ENCODE data around the gene BTNL8.

The BTNL8 gene, protein sequence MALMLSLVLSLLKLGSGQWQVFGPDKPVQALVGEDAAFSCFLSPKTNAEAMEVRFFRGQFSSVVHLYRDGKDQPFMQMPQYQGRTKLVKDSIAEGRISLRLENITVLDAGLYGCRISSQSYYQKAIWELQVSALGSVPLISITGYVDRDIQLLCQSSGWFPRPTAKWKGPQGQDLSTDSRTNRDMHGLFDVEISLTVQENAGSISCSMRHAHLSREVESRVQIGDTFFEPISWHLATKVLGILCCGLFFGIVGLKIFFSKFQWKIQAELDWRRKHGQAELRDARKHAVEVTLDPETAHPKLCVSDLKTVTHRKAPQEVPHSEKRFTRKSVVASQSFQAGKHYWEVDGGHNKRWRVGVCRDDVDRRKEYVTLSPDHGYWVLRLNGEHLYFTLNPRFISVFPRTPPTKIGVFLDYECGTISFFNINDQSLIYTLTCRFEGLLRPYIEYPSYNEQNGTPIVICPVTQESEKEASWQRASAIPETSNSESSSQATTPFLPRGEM

GRCh38 chr5:180898621-180899246 is at the start of gene BTNL8:
TSS of gene BTNL8 (plus strand) at chr5:180899159. CDS start at chr5:180899311, 152 bp downstream.
- no peak for DNase-seq (ENCODE audit: extremely low read depth in 1 of 2, low read depth in 1 of 2)

GRCh38 chr5:180849827-180850226 is 49.1 kb upstream of the BTNL8 start:
- DNase-seq (ENCODE audit: extremely low read depth in 1 of 2, low read depth in 1 of 2) = no peak

DNA sequence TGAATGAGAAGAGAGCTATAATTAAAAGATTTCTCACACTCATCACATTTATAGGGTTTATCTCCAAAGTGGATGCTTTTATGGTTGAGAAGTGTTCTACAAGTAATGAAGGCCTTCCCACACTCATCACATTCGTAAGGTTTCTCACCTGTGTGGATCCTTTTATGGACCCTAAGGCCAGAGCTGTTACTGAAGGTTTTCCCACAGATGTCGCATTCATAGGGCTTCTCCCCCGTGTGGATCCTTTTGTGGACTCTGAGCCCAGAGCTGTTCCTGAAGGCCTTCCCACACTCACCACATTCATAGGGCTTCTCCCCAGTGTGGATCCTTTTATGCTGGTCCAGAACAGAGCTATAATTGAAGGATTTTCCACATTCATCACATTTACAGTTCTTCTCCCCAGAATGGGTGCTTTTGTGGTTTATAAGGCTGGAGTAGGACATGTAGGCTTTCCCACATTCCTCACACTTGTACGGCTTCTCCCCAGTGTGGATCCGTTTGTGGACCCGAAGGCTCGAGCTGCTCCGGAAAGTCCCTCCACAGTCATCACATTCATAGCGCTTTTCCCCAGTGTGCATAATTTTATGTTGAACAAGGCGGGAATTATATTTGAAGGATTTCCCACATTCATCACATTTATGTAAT is 48.4 kb upstream of the BTNL8 start:
- DNase-seq (ENCODE audit: extremely low read depth in 1 of 2, low read depth in 1 of 2) = no peak

DNA sequence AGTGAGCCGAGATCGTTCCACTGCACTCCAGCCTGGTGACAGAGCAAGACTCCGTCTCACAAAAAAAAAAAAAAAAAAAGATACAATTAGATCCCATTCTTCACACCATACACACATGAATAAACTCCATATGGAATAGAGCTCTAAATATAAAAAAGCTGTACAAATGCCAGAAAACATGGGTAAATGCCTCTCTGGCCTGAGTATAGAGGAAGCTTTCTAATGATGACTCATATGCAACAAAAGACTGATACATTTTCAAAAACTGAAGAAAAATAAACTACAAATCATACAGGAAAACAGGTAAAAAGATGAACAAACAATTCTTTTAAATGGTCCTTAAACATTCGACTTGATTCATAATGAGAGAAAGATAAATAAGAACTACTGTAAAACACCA is 46.5 kb upstream of the BTNL8 start:
- DNase-seq (ENCODE audit: extremely low read depth in 1 of 2, low read depth in 1 of 2) = no peak

GRCh38 chr5:180853121-180853847 is 45.7 kb upstream of the BTNL8 start:
- DNase-seq (ENCODE audit: extremely low read depth in 1 of 2, low read depth in 1 of 2) = no peak

DNA sequence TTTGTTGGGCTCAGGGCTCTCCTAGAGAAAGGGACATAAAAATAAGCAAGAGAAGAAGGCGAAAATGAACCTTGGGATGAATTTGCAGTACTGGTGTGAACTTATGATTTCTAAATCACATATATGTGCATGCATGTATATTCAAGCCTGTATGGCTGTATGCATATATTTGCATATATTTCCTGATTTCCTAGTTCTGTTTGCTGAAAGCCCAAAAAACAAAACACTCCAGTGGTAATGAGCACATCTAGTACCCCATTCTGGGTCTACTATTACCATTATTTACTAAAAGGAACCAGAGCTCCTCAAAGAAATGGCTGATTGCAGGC is 45.1 kb upstream of the BTNL8 start:
- DNase-seq (ENCODE audit: extremely low read depth in 1 of 2, low read depth in 1 of 2) = no peak

DNA sequence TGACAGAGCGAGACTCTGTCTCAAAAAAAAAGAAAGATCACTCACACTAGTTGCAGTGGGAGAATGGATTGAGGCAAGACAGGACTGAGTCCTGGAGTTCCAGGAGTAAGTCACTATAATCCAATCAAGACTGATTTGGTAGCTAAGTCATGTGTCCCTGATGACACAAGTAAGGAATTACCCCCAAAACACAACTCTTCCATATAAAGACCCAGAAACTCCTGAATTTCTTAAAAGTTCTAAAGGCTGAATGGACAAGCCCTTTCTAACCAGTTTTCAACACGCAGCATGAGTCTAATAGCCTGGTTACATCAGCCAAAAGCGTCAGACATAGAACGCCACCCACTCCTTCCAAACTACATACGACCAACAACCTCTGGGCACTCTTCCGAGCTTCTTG is 40.4 kb upstream of the BTNL8 start:
- DNase-seq (ENCODE audit: extremely low read depth in 1 of 2, low read depth in 1 of 2) = no peak

DNA sequence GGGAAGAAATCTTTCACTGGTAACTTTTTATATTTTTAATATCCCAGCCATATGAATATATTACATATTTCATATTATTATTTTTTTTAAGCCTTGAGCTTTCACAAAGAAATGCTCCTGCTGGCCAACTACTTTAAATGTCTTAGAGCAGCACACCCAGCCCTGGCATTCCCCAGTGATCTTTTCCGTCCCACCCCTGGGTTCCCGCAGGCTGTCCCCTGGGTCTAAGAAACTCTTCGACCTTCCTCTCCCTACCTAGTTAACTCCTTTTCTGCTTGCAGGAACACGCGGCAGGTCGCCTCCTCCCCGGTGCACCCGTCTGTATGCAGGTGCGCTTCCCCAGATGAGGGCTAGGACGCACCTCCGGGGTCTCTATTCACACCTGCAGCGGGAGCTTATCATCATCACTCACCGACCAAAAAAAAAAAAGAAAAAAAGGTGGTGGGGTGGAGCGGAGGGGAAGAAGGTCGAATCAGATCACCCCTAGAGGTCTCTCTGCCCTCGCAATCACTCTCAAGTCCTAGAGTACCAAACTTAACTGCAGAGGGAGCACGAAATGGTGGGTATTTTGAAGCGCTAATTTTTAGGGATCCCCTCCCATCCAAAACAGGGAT is 38.6 kb upstream of the BTNL8 start:
- peak; percentile 15 to 22 for DNase-seq (ENCODE audit: extremely low read depth in 1 of 2, low read depth in 1 of 2)

- peak; percentile 58 to 79 for DNase-seq (ENCODE audit: extremely low read depth in 1 of 2, low read depth in 1 of 2)
These were observed 37.8 kb upstream of the BTNL8 start, which contains the start of gene ZFP62 for GRCh38 chr5:180860887-180861822. TSS of gene ZFP62 (minus strand) at chr5:180861276. CDS start at chr5:180861219, 57 bp downstream.

DNA sequence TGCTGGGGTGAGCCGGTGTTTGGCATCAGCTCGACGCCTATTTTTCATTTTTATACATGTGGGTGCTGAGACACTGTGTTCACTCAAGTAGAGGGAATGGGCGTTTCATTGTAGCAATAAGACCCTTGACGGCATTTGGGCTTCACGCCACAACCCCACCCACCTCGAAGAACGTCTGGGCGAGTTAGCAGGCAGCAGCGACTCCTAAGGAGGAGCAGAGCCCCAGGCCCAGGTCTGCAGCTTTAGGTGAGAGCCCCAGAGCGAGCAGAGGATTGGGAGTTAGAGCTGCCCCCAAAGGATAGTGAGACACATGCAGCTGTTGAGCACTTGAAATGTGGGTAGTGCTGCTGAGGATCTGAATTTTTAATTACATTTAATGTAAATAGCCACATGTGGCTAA is 36.3 kb upstream of the BTNL8 start:
- no peak for DNase-seq (ENCODE audit: extremely low read depth in 1 of 2, low read depth in 1 of 2)

DNA sequence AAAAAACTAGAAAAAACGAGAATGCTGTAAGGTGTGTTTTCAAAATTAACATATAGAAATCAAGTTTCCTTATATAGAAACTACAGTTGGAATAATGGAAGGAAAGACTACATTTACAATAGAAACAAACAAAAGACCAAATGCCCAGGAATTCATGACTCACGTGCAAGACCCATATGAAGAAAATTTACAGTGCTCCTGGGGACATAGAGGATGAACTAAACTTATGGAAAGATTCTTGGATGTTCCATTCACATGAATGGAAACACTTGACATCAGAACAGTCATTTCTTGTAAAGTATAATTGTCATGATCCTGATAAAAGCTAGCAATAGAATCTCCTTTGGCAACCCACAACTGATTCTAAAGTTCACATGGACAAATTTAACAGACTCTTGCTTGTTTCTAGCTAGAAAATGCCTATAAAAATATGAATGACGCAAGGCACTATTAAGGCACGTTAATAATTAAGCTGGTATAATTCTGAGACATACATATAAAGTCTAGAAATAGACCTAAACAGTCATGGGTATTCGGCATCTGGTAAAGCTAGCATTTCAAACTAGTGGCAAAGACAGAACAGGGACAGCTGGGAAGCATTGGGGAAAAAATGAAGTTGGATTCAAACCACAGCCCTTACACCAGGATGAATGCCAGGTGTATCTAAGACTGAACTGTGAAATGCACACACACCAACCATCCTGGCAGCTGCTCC is 32.8 kb upstream of the BTNL8 start:
- DNase-seq (ENCODE audit: extremely low read depth in 1 of 2, low read depth in 1 of 2) = no peak

DNA sequence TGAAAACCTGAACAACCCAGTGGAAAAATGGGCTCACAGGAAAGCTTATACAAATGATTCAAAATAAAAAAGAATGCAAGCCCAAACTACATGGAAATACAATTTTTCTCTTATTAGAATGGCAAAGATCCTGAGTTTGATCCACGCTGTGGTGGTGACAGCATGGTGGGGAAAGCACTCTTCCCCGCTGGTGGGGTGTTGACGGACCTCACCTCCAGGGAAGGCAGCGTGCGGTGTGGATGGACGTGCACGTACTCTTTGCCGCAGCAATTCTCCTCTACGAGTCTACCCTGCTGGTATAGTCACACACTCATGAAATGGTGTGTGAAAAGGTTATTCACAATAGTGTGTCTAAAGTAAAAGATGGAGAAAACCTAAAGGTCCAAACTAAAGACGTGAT is 32.0 kb upstream of the BTNL8 start:
- no peak for DNase-seq (ENCODE audit: extremely low read depth in 1 of 2, low read depth in 1 of 2)

- DNase-seq (ENCODE audit: extremely low read depth in 1 of 2, low read depth in 1 of 2) = peak; percentile 27 to 38
These were observed 30.0 kb upstream of the BTNL8 start for GRCh38 chr5:180868960-180869359.

DNA sequence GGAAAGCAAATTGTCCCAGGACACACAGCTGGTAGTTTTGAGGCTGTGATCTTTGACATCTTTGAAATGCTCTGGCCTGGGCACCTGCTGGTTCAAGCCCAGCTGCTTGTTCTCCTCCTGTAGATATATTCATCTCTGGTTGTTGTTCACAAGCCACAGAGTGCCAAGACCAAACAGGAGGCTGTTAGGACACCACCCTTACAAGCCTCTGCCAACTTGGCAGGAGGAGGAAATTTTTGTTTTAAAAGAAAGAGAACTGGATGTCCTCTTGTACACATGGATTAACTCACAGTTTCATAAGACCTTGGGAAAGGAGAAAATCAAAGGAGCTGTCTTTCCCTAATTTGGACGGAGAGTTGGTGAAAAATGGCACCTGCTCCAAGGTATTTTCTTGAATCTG is 29.4 kb upstream of the BTNL8 start:
- DNase-seq (ENCODE audit: extremely low read depth in 1 of 2, low read depth in 1 of 2) = no peak

GRCh38 chr5:180870276-180871068 is 28.5 kb upstream of the BTNL8 start:
- DNase-seq (ENCODE audit: extremely low read depth in 1 of 2, low read depth in 1 of 2) = no peak

DNA sequence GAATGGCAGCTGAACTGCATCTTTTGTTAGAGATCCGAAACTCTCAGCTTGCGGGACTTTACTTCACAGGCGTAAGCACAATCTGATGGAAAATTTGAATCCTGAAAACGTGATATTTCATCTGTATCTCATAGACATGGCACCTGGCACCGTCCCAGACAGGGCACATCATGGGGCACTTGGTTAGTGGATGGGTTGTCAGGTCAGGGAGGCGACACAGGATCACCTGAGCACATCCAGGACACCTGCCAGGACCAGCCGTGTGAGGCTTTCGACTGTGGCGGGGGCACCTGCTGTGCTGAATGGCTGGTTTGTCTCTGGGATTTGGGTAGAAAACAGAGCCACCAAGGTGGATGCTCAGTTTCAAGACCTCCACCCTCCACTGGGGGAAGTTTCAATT is 26.5 kb upstream of the BTNL8 start:
- no peak for DNase-seq (ENCODE audit: extremely low read depth in 1 of 2, low read depth in 1 of 2)

GRCh38 chr5:180873615-180874520 is 25.1 kb upstream of the BTNL8 start:
- no peak for DNase-seq (ENCODE audit: extremely low read depth in 1 of 2, low read depth in 1 of 2)

Data from activated CD8-positive, alpha-beta memory T cell treated with anti-CD3 and anti-CD28 coated beads for 1 hour (primary cell).